ENCODE results near the gene AKNAD1.

Gene AKNAD1

DNA sequence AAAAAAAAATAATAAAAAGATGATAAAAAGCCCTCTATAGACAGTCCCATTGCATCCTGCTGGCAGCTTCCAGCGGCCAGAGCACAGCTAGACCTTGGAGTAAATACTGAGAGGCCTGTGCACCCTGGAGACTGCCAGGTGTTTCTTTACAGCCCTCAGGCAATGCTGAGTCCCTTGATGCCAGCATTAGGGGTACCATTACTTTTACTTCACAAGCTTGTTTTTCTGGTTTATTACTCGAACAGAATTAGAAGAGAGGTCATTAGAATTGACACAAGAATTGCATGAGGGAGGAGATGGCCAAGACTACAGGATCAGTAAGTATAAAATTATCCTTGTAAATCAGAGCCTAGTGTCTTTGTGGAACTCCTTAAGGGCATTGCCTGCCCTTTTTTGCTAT lies 43.6 kb downstream of the AKNAD1 start:
- POLR2A ChIA-PET, result no interaction called here
- H3K4me3 ChIP-seq (ENCODE audit: low read depth, low read length), result no peak overlapping the region
- CTCF ChIA-PET, result interaction anchor here (0.9 to 2.9 kb wide), 3 partner anchors 11 to 84 kb away, joined by 5 to 16 read pairs (median 10); no protein-coding TSS in a partner anchor
- TF ChIP-seq, protein P1, sequence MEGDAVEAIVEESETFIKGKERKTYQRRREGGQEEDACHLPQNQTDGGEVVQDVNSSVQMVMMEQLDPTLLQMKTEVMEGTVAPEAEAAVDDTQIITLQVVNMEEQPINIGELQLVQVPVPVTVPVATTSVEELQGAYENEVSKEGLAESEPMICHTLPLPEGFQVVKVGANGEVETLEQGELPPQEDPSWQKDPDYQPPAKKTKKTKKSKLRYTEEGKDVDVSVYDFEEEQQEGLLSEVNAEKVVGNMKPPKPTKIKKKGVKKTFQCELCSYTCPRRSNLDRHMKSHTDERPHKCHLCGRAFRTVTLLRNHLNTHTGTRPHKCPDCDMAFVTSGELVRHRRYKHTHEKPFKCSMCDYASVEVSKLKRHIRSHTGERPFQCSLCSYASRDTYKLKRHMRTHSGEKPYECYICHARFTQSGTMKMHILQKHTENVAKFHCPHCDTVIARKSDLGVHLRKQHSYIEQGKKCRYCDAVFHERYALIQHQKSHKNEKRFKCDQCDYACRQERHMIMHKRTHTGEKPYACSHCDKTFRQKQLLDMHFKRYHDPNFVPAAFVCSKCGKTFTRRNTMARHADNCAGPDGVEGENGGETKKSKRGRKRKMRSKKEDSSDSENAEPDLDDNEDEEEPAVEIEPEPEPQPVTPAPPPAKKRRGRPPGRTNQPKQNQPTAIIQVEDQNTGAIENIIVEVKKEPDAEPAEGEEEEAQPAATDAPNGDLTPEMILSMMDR (IDR thresholded peaks at IDR 0.05; ENCODE audit: insufficient read depth, low read length, missing control alignments), result no peak
- DNase-seq (ENCODE audit: low read depth, low spot score), result no peak

DNA sequence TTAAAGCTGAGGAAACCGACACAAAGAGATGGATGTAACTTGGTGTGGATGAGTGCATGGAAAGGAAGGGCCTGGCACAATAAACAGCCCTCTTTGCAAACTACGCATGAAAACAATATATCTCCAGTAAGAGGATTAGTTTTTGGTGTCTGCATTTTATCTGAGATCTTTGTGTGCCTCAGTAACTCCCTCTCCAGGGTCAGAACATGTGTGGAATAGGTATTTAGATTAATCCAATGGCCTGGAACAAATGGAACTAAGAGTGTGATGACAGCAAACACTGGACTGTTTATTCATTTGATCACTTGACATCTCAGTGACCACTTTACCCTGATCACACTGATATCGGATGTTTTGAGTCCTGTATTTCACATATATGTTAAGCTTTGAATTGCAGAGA lies 45.3 kb downstream of the AKNAD1 start:
- ChIA-PET CTCF (interaction anchor here (1.1 kb wide), 1 partner anchor 16 kb away, joined by 3 read pairs; no protein-coding TSS in a partner anchor), POLR2A (no interaction called here)
- TF ChIP-seq, protein P1 (IDR thresholded peaks at IDR 0.05; ENCODE audit: insufficient read depth, low read length, missing control alignments), result no peak
- DNase-seq (ENCODE audit: low read depth, low spot score), result no peak
- no peak overlapping the region for H3K4me3 ChIP-seq (ENCODE audit: low read depth, low read length)

DNA sequence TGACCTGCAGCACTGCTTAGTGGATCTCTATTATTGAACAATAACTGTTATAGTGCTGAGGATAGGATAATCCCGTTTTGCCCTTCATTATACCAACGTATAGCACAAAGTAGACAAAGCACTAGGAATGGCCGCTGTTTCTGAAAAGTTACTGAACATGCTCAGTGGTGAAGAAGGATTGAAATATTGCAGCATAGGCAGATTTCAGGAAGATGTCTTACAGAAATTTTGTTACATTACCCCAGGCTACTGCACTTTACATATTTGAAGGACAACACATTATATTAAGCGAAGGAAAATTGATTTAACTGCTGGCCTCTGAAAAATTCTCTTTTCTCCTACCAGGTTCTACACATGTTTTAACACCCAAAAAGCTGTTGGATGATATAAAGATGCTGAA lies 48.5 kb downstream of the AKNAD1 start:
- TF ChIP-seq, protein P1 (IDR thresholded peaks at IDR 0.05; ENCODE audit: insufficient read depth, low read length, missing control alignments), result no peak
- no peak overlapping the region for H3K4me3 ChIP-seq (ENCODE audit: low read depth, low read length)
- no peak for DNase-seq (ENCODE audit: low read depth, low spot score)
- CTCF ChIA-PET, result no interaction called here
- POLR2A ChIA-PET, result no interaction called here

DNA sequence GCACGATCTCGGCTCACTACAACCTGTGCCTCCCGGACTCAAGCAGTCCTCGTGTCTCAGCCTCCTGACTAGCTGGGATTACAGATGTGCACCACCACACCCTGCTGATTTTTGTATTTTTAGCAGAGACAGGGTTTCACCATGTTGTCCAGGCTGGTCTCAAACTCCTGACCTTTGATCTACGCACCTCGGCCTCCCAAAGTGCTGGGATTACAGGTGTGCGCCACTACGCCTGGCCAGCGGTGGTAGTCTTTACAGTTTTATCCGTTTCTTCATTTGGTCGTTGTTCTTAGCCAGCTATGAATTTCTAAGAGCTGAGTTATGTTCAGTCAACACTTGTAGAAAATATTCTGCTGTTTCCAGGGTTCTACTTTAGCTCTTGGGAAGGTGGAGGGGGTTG lies 53.3 kb downstream of the AKNAD1 start:
- POLR2A ChIA-PET, result no interaction called here
- TF ChIP-seq, protein P1 (IDR thresholded peaks at IDR 0.05; ENCODE audit: insufficient read depth, low read length, missing control alignments), result no peak
- no peak for DNase-seq (ENCODE audit: low read depth, low spot score)
- CTCF ChIA-PET, result interaction anchor here (2.0 to 3.2 kb wide), 2 partner anchors 23 to 94 kb away, joined by 5 to 15 read pairs; no protein-coding TSS in a partner anchor
- no peak overlapping the region for H3K4me3 ChIP-seq (ENCODE audit: low read depth, low read length)

DNA sequence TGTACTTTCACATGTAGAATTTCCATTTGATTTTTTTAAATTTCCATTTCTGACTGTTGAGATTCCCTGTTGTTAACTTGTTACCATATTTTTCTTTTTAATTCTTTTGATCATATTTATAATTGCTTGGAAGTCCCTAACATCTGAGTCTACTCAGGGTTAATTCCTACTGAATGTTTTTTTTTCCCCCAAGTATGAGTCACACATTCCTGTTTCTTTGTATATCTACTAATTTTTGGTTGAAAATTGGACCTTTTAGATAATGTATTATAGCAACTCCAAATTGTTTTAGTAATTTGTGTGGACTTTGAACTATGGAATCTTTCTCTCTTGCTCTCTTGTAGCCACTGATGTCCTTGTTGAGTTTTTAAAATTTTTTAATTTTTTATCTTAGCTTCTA lies 55.8 kb downstream of the AKNAD1 start:
- no peak for DNase-seq (ENCODE audit: low read depth, low spot score)
- ChIA-PET CTCF (interaction anchor here (1.6 kb wide), 1 partner anchor 97 kb away, joined by 10 read pairs; no protein-coding TSS in a partner anchor), POLR2A (no interaction called here)
- no peak overlapping the region for H3K4me3 ChIP-seq (ENCODE audit: low read depth, low read length)
- TF ChIP-seq, protein P1 (IDR thresholded peaks at IDR 0.05; ENCODE audit: insufficient read depth, low read length, missing control alignments), result no peak

DNA sequence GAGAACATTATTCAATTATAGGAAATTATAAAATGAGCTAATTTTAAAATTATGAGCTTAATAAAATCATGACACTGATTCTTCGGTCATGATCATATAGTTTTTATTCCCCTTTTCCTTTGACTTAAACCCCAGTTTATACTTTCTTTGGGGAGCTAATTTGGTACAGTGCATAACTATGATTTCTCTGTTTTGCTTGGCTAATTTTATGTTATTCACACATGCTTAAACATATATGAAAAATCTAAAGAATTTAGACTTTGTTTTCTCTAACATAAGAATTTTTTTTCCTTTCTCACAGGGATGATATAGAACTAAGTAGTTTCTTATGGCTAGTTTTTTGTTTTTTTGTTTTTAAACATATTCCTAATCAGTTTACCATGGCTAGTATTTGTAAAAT lies 57.9 kb downstream of the AKNAD1 start:
- no peak for DNase-seq (ENCODE audit: low read depth, low spot score)
- H3K4me3 ChIP-seq (ENCODE audit: low read depth, low read length), result no peak overlapping the region
- TF ChIP-seq, protein P1 (IDR thresholded peaks at IDR 0.05; ENCODE audit: insufficient read depth, low read length, missing control alignments), result no peak
- POLR2A ChIA-PET, result no interaction called here
- CTCF ChIA-PET, result no interaction called here
